Measurements from ENCODE around the gene CYB561D2. TPM values are rescaled to one million over a fixed set of nuclear protein-coding genes. Genes with fewer than 3 reads are reported as not detected.

The CYB561D2 gene
- total and polyA plus RNA-seq, 2 of the 13 experiments (the other 11 are each of a cell fraction or from before 2014, with no cell fraction given): 11.1 to 17.2 TPM

GRCh38 chr3:50341537-50341936 is 9.1 kb upstream of the CYB561D2 start:
- intact Hi-C loops (cut with micrococcal nuclease; ENCODE audit: unreplicated experiment) (loop anchor here (10.0 kb wide), 1 partner anchor 203 kb away; no protein-coding TSS in a partner anchor), in situ Hi-C loops (cut with HindIII; ENCODE audit: extremely low pct_ligation_motif_present, low pct_unique_long_range_greater_than_20kb) (loop anchor here (10.0 kb wide), 1 partner anchor 203 kb away; no protein-coding TSS in a partner anchor)
- Histone ChIP-seq H3K36me3 (replicated peaks in 1 of 2; ENCODE audit: control insufficient read depth in 1 of 2, insufficient read depth in 2 of 2, low read length in 2 of 2) (no peaks in the 10 kb centered on the region), H3K9me3 (ENCODE audit: low read length) (no peaks in the 10 kb centered on the region), H3K79me2 (ENCODE audit: insufficient read depth, low read length) (peaks cover 3% of the 10 kb centered on the region), H3K27me3 (ENCODE audit: control insufficient read depth in 1 of 2, insufficient read depth in 2 of 2, low read length in 2 of 2) (peaks cover 1 to 2% of the 10 kb centered on the region in 2 experiments; a peak in 1 of 5 replicates), H4K20me1 (ENCODE audit: insufficient read depth, low read length) (no peaks in the 10 kb centered on the region), H3K4me2 (ENCODE audit: low read depth, low read length) (no peak overlapping the region), H3K4me3 (replicated peaks in 1 of 3; ENCODE audit: insufficient read depth in 1 of 3, low read depth in 2 of 3, low read length in 3 of 3) (no peak overlapping the region), H3K27ac (ENCODE audit: extremely low read length, insufficient read depth, low read length) (no peak overlapping the region), H3K4me1 (ENCODE audit: insufficient read depth, low read length) (peaks cover 60% of the 10 kb centered on the region), H2AFZ (ENCODE audit: low read length) (no peak overlapping the region), H3K9ac (ENCODE audit: insufficient read depth, low read depth, low read length) (no peak overlapping the region)
- ChIA-PET POLR2A (interaction anchor here (1.4 kb wide), 1 partner anchor 14 kb away, joined by 3 read pairs; the partner anchor contains the start of gene TUSC2), CTCF (ENCODE audit: low intra/inter-chr PET ratio, low total read pairs) (no interaction called here)
- DNase-seq (ENCODE audit: low spot score) (no peak), FAIRE-seq (no peak), ATAC-seq (no peak)
- WGBS (ENCODE audit: low lambda C conversion rate): 68% methylated on average over 7 of the region's 9 CpGs
- BruUV-seq (replicated peaks): no TSS peak
- no peak for TF ChIP-seq HMGA1 (CRISPR knock-in tag; conservative IDR thresholded peaks at IDR 0.05)

- 56% methylated on average over 8 of the region's 13 CpGs for WGBS (ENCODE audit: low lambda C conversion rate)
- Histone ChIP-seq H2AFZ (ENCODE audit: low read length) (no peak overlapping the region), H3K9ac (ENCODE audit: insufficient read depth, low read depth, low read length) (no peak overlapping the region), H3K36me3 (replicated peaks in 1 of 2; ENCODE audit: control insufficient read depth in 1 of 2, insufficient read depth in 2 of 2, low read length in 2 of 2) (no peaks in the 10 kb centered on the region), H3K27me3 (ENCODE audit: control insufficient read depth in 1 of 2, insufficient read depth in 2 of 2, low read length in 2 of 2) (0 out of 5 replicates have a peak, but pooled peaks cover 0 to 1% of the 10 kb centered on the region in 2 experiments), H3K27ac (ENCODE audit: extremely low read length, insufficient read depth, low read length) (no peak overlapping the region), H3K4me2 (ENCODE audit: low read depth, low read length) (no peak overlapping the region), H4K20me1 (ENCODE audit: insufficient read depth, low read length) (no peaks in the 10 kb centered on the region), H3K79me2 (ENCODE audit: insufficient read depth, low read length) (no peaks in the 10 kb centered on the region), H3K9me3 (ENCODE audit: low read length) (no peaks in the 10 kb centered on the region), H3K4me3 (replicated peaks in 1 of 3; ENCODE audit: insufficient read depth in 1 of 3, low read depth in 2 of 3, low read length in 3 of 3) (no peak overlapping the region; a peak in 1 of 6 replicates), H3K4me1 (ENCODE audit: insufficient read depth, low read length) (peaks cover 64% of the 10 kb centered on the region)
- DNase-seq (ENCODE audit: low spot score) (no peak), ATAC-seq (no peak), FAIRE-seq (no peak)
- ChIA-PET POLR2A (interaction anchor here (1.4 kb wide), 1 partner anchor 14 kb away, joined by 3 read pairs; the partner anchor contains the start of gene TUSC2), CTCF (ENCODE audit: low intra/inter-chr PET ratio, low total read pairs) (no interaction called here)
- TF ChIP-seq, protein P1, sequence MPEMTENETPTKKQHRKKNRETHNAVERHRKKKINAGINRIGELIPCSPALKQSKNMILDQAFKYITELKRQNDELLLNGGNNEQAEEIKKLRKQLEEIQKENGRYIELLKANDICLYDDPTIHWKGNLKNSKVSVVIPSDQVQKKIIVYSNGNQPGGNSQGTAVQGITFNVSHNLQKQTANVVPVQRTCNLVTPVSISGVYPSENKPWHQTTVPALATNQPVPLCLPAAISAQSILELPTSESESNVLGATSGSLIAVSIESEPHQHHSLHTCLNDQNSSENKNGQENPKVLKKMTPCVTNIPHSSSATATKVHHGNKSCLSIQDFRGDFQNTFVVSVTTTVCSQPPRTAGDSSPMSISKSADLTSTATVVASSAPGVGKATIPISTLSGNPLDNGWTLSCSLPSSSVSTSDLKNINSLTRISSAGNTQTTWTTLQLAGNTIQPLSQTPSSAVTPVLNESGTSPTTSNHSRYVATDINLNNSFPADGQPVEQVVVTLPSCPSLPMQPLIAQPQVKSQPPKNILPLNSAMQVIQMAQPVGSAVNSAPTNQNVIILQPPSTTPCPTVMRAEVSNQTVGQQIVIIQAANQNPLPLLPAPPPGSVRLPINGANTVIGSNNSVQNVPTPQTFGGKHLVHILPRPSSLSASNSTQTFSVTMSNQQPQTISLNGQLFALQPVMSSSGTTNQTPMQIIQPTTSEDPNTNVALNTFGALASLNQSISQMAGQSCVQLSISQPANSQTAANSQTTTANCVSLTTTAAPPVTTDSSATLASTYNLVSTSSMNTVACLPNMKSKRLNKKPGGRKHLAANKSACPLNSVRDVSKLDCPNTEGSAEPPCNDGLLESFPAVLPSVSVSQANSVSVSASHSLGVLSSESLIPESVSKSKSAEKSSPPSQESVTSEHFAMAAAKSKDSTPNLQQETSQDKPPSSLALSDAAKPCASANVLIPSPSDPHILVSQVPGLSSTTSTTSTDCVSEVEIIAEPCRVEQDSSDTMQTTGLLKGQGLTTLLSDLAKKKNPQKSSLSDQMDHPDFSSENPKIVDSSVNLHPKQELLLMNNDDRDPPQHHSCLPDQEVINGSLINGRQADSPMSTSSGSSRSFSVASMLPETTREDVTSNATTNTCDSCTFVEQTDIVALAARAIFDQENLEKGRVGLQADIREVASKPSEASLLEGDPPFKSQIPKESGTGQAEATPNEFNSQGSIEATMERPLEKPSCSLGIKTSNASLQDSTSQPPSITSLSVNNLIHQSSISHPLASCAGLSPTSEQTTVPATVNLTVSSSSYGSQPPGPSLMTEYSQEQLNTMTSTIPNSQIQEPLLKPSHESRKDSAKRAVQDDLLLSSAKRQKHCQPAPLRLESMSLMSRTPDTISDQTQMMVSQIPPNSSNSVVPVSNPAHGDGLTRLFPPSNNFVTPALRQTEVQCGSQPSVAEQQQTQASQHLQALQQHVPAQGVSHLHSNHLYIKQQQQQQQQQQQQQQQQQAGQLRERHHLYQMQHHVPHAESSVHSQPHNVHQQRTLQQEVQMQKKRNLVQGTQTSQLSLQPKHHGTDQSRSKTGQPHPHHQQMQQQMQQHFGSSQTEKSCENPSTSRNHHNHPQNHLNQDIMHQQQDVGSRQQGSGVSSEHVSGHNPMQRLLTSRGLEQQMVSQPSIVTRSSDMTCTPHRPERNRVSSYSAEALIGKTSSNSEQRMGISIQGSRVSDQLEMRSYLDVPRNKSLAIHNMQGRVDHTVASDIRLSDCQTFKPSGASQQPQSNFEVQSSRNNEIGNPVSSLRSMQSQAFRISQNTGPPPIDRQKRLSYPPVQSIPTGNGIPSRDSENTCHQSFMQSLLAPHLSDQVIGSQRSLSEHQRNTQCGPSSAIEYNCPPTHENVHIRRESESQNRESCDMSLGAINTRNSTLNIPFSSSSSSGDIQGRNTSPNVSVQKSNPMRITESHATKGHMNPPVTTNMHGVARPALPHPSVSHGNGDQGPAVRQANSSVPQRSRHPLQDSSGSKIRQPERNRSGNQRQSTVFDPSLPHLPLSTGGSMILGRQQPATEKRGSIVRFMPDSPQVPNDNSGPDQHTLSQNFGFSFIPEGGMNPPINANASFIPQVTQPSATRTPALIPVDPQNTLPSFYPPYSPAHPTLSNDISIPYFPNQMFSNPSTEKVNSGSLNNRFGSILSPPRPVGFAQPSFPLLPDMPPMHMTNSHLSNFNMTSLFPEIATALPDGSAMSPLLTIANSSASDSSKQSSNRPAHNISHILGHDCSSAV (CRISPR knock-in tag; IDR thresholded peaks at IDR 0.05; ENCODE audit: borderline replicate concordance): no peak
- TF ChIP-seq ZBTB42 (CRISPR knock-in tag; IDR thresholded peaks at IDR 0.05) (no peak), CENPX (CRISPR knock-in tag; IDR thresholded peaks at IDR 0.05) (no peak), CSRNP1 (CRISPR knock-in tag; IDR thresholded peaks at IDR 0.05) (no peak), SPEN (CRISPR knock-in tag; IDR thresholded peaks at IDR 0.05; ENCODE audit: low read depth) (no peak)
- no TSS peak for BruUV-seq (replicated peaks)
- in situ Hi-C loops (cut with HindIII; ENCODE audit: extremely low pct_ligation_motif_present, low pct_unique_long_range_greater_than_20kb) (loop anchor here (10.0 kb wide), 1 partner anchor 203 kb away; no protein-coding TSS in a partner anchor), intact Hi-C loops (cut with micrococcal nuclease; ENCODE audit: unreplicated experiment) (loop anchor here (10.0 kb wide), 1 partner anchor 203 kb away; no protein-coding TSS in a partner anchor)
Observed at GRCh38 chr3:50341996-50342650, 8.5 kb upstream of the CYB561D2 start.
